LNCaP clone FGC (cell line): ENCODE data around the gene KIR2DL4.
"Not testable (repeated sequence)": the region's sequence is repeated elsewhere in the genome, so short reads cannot be mapped to it uniquely, and the experiment has no call there.

ENCODE experiments used
- DNase-seq: peaks from one replicate; pipeline ENCODE4 v3.0.0-alpha.2; 2011; ENCODE audit warnings: low read depth
- H3K4me3 ChIP-seq: 2 replicates; pipeline ENCODE4 v1.5.1; 2011; ENCODE audit warnings: mild to moderate bottlenecking, low read depth, low read length, control low read depth
- CTCF ChIP-seq: IDR thresholded peaks from 2 replicates; pipeline ENCODE4 v1.5.1; 2012; ENCODE audit warnings: mild to moderate bottlenecking; ENCODE audit not compliant: control insufficient read depth, insufficient read depth; ENCODE audit errors: extremely low read depth

Gene KIR2DL4

DNA sequence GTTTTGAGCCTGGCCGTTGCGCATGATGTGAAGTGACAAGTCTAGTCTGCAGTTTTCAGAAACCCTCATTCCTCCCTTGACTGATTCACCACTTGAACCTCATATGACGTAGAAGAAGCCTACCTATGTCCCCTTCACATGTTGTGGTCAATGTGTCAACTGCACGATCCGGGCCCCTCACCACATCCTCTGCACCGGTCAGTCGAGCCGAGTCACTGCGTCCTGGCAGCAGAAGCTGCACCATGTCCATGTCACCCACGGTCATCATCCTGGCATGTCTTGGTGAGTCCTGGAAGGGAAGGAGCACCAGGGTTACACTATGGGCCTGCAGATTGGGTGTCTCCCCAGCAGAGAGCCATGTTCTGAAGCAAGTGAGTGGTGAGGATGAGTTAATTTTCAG lies at the start of gene KIR2DL4:
Gene KIR2DL4 (plus strand): TSS at position 201 of the 400 bp plus-strand sequence. CDS start 42 bp downstream, at position 243.
- no peak for DNase-seq
- TF ChIP-seq CTCF: no peak
- no peak within 1 kb of the TSS for H3K4me3 ChIP-seq

DNA sequence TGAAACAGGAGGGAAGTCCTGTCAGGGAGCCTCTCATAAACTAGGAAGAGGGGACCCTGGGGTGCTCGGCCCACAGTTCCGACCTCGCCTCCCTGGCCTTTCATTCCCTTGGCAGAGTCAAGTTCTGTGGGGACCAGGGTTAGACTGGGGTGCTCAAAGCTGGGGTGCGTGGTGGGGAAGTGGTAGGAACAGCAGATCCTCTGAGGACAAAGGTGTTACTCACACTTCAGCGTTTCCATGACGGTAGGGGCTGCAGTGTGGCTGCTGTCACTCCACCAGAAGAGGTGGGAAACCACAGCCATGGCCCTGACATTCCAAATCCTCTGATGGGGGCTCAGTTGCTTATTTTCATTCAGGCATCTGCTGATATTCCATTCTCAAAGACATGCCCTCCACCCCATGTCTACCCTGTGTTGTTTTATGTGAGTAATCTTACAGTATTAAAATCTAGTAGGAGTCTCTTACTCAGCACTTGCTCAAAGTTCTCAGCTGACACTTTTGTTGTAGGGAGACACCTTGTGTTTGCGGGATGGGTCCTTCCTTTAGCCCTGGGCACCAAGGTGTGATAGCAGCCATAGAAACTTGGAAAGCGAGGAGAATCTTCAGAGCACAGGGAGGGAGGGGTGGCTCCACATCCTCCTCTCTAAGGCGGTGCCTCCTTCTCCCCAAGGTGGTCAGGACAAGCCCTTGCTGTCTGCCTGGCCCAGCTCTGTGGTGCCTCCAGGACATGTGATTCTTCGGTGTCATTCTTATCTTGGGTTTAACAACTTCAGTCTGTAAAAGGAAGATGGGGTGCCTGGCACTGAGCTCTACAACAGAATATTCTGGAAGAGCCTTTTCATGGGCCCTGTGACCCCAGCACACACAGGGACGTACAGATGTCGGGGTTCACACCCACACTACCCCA lies 47.0 kb upstream of the KIR2DL4 start:
- DNase-seq: not testable (repeated sequence)

GRCh38 chr19:54758577-54758976 lies 44.8 kb upstream of the KIR2DL4 start:
- not testable (repeated sequence) for DNase-seq, H3K4me3 ChIP-seq

More for the DNA sequence above, 47.0 kb upstream of the KIR2DL4 start:
- H3K4me3 ChIP-seq: not testable (repeated sequence)

DNA sequence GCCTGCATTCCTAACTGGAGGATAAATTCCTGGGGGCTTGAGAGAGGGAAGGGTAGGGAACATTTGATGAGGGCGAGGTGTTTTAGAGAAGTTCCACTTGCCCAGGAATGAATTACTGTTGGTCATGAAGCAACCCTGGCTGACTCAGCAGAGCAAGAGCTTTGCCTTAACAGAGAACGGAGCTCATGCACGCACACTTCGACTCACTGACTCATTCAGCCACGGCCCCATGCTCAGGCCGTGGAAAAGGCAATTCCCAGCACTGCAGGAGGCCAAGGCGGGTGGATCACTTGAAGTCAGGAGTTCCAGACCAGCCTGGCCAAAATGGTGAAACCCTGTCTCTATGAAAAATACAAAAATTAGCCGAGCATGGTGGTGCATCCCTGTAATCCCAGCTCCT lies 39.2 kb upstream of the KIR2DL4 start:
- not testable (repeated sequence) for DNase-seq, H3K4me3 ChIP-seq

DNA sequence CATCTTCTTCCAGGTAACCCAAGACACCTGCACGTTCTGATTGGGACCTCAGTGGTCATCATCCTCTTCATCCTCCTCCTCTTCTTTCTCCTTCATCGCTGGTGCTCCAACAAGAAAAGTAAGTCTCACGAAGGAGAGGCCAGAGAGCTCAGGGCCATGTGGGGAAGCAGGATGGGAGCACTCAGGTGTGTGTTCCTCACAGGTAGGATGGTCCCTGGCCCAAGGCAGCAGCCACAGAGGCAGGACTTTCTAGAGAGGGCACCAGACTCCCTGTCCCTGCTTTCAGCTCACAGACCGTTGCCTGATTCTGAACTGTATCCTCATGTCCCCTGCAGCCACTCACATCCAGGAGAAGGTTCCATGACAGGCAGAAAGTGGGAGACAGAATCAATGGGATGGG lies 36.9 kb upstream of the KIR2DL4 start:
- not testable (repeated sequence) for DNase-seq, H3K4me3 ChIP-seq

DNA sequence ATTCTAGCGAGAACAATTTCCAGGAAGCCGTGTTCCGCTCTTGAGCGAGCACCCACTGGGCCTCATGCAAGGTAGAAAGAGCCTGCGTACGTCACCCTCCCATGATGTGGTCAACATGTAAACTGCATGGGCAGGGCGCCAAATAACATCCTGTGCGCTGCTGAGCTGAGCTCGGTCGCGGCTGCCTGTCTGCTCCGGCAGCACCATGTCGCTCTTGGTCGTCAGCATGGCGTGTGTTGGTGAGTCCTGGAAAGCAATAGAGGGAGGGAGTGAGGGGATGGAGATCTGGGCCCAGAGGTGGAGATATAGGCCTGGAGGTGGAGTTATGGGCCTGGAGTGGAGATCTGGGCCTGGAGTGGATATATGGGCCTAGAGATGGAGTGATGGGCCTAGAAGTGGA lies 33.8 kb upstream of the KIR2DL4 start, which contains the start of gene KIR2DL1:
Gene KIR2DL1 (plus strand): TSS at position 148 of the 400 bp plus-strand sequence. CDS start 58 bp downstream, at position 206.
- H3K4me3 ChIP-seq, DNase-seq: not testable (repeated sequence)

DNA sequence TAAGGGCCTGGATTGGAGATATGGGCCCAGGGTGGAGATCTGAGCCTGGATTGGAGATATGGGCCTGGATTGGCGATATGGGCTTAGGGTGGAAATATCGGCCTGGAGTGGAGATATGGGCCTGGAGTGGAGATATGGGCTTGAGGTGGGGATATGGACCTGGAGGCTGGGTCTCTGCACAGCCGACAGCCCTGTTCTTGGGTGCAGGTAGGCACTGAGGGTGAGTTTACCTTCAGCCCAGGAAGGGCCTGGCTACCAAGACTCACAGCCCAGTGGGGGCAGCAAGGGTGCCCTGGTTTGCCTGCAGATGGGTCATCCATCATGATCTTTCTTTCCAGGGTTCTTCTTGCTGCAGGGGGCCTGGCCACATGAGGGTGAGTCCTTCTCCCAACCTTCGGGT lies 32.9 kb upstream of the KIR2DL4 start:
- not testable (repeated sequence) for H3K4me3 ChIP-seq, DNase-seq

- not testable (repeated sequence) for H3K4me3 ChIP-seq, DNase-seq
Measured at GRCh38 chr19:54771018-54771960, 32.1 kb upstream of the KIR2DL4 start.

GRCh38 chr19:54772666-54773065 lies 30.7 kb upstream of the KIR2DL4 start:
- not testable (repeated sequence) for H3K4me3 ChIP-seq, DNase-seq

DNA sequence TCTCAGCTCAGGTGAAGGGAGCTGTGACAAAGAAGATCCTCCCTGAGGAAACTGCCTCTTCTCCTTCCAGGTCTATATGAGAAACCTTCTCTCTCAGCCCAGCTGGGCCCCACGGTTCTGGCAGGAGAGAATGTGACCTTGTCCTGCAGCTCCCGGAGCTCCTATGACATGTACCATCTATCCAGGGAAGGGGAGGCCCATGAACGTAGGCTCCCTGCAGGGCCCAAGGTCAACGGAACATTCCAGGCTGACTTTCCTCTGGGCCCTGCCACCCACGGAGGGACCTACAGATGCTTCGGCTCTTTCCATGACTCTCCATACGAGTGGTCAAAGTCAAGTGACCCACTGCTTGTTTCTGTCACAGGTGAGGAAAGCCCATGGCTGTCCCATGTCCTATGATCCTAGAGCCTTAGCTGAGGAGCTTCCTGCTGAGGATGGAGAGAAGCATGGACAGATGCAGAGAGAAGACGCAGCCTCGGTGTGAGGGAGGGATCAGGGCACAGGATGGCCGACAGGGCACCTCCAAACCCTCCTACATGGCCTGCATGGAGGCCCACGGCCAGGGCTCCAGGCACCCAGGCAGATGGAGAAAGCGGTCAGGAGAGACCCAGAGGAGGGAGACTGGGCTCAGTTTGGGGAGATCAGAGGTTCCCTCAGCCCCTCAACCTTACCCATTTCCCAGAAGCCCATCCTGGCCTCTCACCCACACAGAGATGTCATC lies 28.2 kb upstream of the KIR2DL4 start:
- not testable (repeated sequence) for DNase-seq, H3K4me3 ChIP-seq

DNA sequence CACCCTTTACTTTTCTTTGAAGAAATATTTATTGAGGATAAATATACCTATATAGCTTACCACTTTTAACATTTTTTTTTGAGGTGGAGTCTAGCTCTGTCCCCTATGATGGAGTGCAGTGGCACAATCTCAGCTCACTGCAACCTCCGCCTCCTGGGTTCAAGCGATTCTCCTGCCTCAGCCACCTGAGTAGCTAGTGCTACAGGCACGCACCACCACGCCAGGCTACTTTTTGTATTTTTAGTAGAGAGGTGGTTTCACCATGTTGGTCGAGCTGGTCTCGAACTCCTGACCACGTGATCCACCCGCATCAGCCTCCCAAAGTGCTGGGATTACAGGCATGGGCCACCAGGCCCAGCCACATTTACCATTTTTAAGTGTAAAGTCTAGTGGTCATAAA lies 27.6 kb upstream of the KIR2DL4 start:
- H3K4me3 ChIP-seq, DNase-seq: not testable (repeated sequence)

DNA sequence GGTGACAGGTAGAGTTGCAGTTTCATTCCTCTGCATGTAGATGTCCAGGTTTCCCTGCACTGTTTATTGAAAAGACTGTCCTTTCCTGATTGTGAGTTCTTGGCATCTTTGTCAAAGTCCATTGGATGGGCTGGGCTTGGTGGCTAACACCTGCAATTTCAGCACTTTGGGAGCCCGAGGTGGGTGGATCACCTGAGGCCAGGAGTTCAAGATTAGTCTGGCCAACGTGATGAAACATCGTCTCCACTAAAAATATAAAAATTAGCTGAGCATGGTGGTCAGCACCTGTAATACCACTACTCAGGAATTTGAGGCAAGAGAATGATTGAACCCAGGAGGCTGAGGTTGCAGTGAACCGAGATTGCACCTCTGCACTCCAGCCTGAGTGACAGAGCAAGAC lies 25.6 kb upstream of the KIR2DL4 start:
- DNase-seq, H3K4me3 ChIP-seq: not testable (repeated sequence)

- DNase-seq, H3K4me3 ChIP-seq: not testable (repeated sequence)
Measured at GRCh38 chr19:54778896-54779295, 24.5 kb upstream of the KIR2DL4 start.

DNA sequence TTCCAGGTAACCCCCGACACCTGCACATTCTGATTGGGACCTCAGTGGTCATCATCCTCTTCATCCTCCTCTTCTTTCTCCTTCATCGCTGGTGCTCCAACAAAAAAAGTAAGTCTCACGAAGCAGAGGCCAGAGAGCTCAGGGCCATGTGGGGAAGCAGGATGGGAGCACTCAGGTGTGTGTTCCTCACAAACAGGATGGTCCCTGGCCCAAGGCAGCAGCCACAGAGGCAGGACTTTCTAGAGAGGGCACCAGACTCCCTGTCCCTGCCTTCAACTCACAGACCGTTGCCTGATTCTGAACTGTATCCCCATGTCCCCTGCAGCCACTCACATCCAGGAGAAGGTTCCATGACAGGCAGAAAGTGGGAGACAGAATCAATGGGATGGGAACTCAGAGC lies 20.5 kb upstream of the KIR2DL4 start:
- DNase-seq, H3K4me3 ChIP-seq: not testable (repeated sequence)

DNA sequence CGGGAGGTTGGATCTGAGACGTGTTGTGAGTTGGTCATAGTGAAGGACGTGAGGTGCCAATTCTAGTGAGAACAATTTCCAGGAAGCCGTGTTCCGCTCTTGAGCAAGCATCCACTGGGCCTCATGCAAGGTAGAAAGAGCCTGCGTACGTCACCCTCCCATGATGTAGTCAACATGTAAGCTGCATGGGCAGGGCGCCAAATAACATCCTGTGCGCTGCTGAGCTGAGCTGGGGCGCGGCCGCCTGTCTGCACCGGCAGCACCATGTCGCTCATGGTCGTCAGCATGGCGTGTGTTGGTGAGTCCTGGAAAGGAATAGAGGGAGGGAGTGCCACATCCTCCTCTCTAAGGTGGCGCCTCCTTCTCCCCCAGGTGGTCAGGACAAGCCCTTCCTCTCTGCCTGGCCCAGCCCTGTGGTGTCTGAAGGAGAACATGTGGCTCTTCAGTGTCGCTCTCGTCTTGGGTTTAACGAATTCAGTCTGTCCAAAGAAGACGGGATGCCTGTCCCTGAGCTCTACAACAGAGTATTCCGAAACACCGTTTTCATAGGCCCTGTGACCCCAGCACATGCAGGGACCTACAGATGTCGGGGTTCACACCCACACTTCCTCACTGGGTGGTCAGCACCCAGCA lies 17.2 kb upstream of the KIR2DL4 start:
- H3K4me3 ChIP-seq, DNase-seq: not testable (repeated sequence)

DNA sequence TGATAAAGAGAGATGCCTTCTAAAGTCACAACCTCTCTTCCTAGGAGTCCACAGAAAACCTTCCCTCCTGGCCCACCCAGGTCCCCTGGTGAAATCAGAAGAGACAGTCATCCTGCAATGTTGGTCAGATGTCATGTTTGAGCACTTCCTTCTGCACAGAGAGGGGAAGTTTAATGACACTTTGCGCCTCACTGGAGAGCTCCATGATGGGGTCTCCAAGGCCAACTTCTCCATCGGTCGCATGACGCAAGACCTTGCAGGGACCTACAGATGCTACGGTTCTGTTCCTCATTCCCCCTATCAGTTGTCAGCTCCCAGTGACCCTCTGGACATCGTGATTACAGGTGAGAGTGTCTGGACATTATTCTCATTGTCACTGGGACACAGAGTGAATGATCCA lies 15.3 kb upstream of the KIR2DL4 start:
- not testable (repeated sequence) for DNase-seq, H3K4me3 ChIP-seq
